Measurements from ENCODE around the gene KRT75.

GRCh38 chr12:52399756-52400155, 34.4 kb downstream of the KRT75 start:
- TF ChIP-seq CTCF (conservative IDR thresholded peaks at IDR 0.05) (no peak), EZH2 (IDR thresholded peaks at IDR 0.05; ENCODE audit: low read depth) (no peak)

Data from PC-9 (cell line).